OCI-LY1 (cell line): ENCODE results near the gene ZSWIM1.

ENCODE experiments used
- H2AFZ ChIP-seq: fragments of 200-600 bp; sonication (generic), shearing (Covaris generic); 2 replicates; pipeline ENCODE4 v1.6.0; 2014; ENCODE audit warnings: antibody characterized with exemption, mild to moderate bottlenecking, low read length
- H3F3A ChIP-seq: fragments of 200-600 bp; sonication (generic), shearing (Covaris generic); 2 replicates; pipeline ENCODE4 v1.6.0; 2014; ENCODE audit warnings: mild to moderate bottlenecking, antibody characterized with exemption, low read length, moderate library complexity; ENCODE audit not compliant: insufficient read depth
- H3K27ac ChIP-seq: fragments of 200-600 bp; sonication (generic); 2 replicates; pipeline ENCODE4 v1.5.1; 2014; ENCODE audit warnings: low read length, mixed run types, mild to moderate bottlenecking, low read depth; ENCODE audit not compliant: poor library complexity, severe bottlenecking
- H3K27me3 ChIP-seq: fragments of 200-600 bp; sonication (generic); 2 replicates; pipeline ENCODE4 v1.6.0; 2014; ENCODE audit warnings: antibody characterized with exemption, mild to moderate bottlenecking, low read length, moderate library complexity; ENCODE audit not compliant: insufficient read depth
- H3K36me3 ChIP-seq: fragments of 200-600 bp; sonication (generic); 2 replicates; pipeline ENCODE4 v1.6.1; 2014; ENCODE audit warnings: mild to moderate bottlenecking, antibody characterized with exemption, low read length, moderate library complexity, mixed read lengths; ENCODE audit not compliant: insufficient read depth
- H3K4me1 ChIP-seq: fragments of 200-600 bp; sonication (generic); 2 replicates; pipeline ENCODE4 v1.5.1; 2014; ENCODE audit warnings: mild to moderate bottlenecking, low read length, moderate library complexity; ENCODE audit not compliant: insufficient read depth, severe bottlenecking
- H3K4me2 ChIP-seq: fragments of 200-600 bp; sonication (generic), shearing (Covaris generic); 2 replicates; pipeline ENCODE4 v1.6.1; 2014; ENCODE audit warnings: low read length
- H3K4me3 ChIP-seq: fragments of 200-600 bp; sonication (generic); 2 replicates; pipeline ENCODE4 v1.5.1; 2014; ENCODE audit warnings: low read length, low read depth, mild to moderate bottlenecking, mixed read lengths; ENCODE audit not compliant: poor library complexity, severe bottlenecking
- H3K79me2 ChIP-seq: fragments of 200-600 bp; shearing (Covaris generic); 2 replicates; pipeline ENCODE4 v1.6.1; 2016; ENCODE audit warnings: mixed run types, low read length, mixed read lengths; ENCODE audit not compliant: insufficient read depth
- H3K9ac ChIP-seq: fragments of 200-600 bp; sonication (generic), shearing (Covaris generic); 2 replicates; pipeline ENCODE4 v1.6.1; 2014; ENCODE audit warnings: mild to moderate bottlenecking, low read length, mixed read lengths
- H3K9me2 ChIP-seq: fragments of 200-600 bp; sonication (generic), shearing (Covaris generic); 2 replicates; pipeline ENCODE4 v1.6.1; 2014; ENCODE audit warnings: low read depth, mild to moderate bottlenecking, low read length, mixed read lengths
- H3K9me3 ChIP-seq: fragments of 200-600 bp; shearing (Covaris generic); 2 replicates; pipeline ENCODE4 v1.6.1; 2014; ENCODE audit warnings: low read length, mixed read lengths
- H4K20me1 ChIP-seq: fragments of 200-600 bp; sonication (generic), shearing (Covaris generic); 2 replicates; pipeline ENCODE4 v1.6.0; 2016; ENCODE audit warnings: mild to moderate bottlenecking, low read length; ENCODE audit not compliant: insufficient read depth
- CTCF ChIP-seq: fragments of 200-600 bp; sonication (generic), shearing (Covaris generic); IDR thresholded peaks from 2 replicates; pipeline ENCODE4 v1.5.1; 2017; ENCODE audit warnings: mild to moderate bottlenecking, antibody characterized with exemption, low read length, moderate library complexity, mixed read lengths
- EZH2 ChIP-seq: fragments of 200-600 bp; sonication (generic), shearing (Covaris generic); IDR thresholded peaks from 2 replicates; pipeline ENCODE4 v1.8.0; 2017; ENCODE audit warnings: borderline replicate concordance, mixed run types, mild to moderate bottlenecking, antibody characterized with exemption, low read length, moderate library complexity, mixed read lengths

Gene ZSWIM1

GRCh38 chr20:45918779-45919537, 37.9 kb downstream of the ZSWIM1 start:
- no peaks in the 10 kb centered on the region for H3K9me2 ChIP-seq
- no peaks in the 10 kb centered on the region for H3K4me1 ChIP-seq
- no peak overlapping the region for H3K4me3 ChIP-seq
- H3K27me3 ChIP-seq = peaks cover 10% of the 10 kb centered on the region; the same call in 1 of the 2 replicates
- H3F3A ChIP-seq = no peaks in the 10 kb centered on the region
- no peak overlapping the region for H3K27ac ChIP-seq
- H3K36me3 ChIP-seq = no peaks in the 10 kb centered on the region
- no peaks in the 10 kb centered on the region for H4K20me1 ChIP-seq
- H3K9me3 ChIP-seq = no peaks in the 10 kb centered on the region
- TF ChIP-seq EZH2 (no peak), CTCF (no peak)
- no peak overlapping the region for H3K9ac ChIP-seq
- H3K79me2 ChIP-seq = no peaks in the 10 kb centered on the region
- H3K4me2 ChIP-seq = no peak overlapping the region
- H2AFZ ChIP-seq = no peak overlapping the region

DNA sequence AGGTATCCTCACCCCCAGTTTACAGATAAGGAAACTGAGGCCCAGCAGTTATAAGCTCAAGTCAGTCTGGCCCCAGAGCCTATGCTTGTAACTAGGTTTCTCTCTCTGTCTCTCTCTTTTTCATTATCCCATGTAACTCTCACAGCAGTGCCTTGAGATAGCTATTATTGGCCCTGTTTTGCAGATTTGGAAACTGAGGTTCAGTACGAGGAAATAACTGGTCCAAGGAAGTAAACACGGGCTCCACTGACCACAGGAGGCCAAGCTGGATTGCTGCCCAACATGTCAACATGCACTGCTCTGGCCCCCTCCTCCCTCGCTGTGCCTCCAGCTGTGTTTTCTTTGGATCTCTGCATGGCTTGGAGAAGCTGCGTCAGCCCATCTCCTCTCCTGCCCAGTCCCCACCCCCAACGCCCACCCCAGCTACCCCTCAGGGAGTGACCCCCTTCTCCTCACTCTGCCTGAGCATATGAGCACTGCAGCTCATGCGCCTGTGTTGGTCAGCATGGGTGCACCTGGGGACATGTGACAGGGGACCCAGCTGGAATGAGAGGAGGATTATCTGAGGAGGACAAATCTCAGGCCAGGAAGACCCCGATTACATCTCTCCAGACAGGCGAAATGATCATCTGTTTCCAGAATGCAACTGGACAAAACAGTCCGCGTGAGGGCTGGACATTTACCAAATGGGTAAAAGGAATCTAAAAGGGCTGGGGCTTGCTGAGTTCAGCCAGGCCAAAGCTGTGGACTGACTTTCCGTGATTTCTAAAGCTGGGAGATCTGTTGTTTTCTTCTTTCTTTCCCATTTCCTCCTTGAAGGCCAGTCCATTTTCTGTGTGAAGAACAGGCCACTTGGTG, 38.7 kb downstream of the ZSWIM1 start:
- TF ChIP-seq EZH2 (no peak), CTCF (no peak)
- H4K20me1 ChIP-seq = no peaks in the 10 kb centered on the region
- no peak overlapping the region for H2AFZ ChIP-seq
- H3K9ac ChIP-seq = no peak overlapping the region
- H3K4me3 ChIP-seq = no peak overlapping the region
- no peaks in the 10 kb centered on the region for H3F3A ChIP-seq
- no peaks in the 10 kb centered on the region for H3K79me2 ChIP-seq
- H3K27ac ChIP-seq = no peak overlapping the region
- H3K4me1 ChIP-seq = no peaks in the 10 kb centered on the region
- H3K36me3 ChIP-seq = no peaks in the 10 kb centered on the region
- peaks cover 10% of the 10 kb centered on the region; the same call in 1 of the 2 replicates for H3K27me3 ChIP-seq
- no peaks in the 10 kb centered on the region for H3K9me3 ChIP-seq
- H3K4me2 ChIP-seq = no peak overlapping the region
- no peaks in the 10 kb centered on the region for H3K9me2 ChIP-seq

DNA sequence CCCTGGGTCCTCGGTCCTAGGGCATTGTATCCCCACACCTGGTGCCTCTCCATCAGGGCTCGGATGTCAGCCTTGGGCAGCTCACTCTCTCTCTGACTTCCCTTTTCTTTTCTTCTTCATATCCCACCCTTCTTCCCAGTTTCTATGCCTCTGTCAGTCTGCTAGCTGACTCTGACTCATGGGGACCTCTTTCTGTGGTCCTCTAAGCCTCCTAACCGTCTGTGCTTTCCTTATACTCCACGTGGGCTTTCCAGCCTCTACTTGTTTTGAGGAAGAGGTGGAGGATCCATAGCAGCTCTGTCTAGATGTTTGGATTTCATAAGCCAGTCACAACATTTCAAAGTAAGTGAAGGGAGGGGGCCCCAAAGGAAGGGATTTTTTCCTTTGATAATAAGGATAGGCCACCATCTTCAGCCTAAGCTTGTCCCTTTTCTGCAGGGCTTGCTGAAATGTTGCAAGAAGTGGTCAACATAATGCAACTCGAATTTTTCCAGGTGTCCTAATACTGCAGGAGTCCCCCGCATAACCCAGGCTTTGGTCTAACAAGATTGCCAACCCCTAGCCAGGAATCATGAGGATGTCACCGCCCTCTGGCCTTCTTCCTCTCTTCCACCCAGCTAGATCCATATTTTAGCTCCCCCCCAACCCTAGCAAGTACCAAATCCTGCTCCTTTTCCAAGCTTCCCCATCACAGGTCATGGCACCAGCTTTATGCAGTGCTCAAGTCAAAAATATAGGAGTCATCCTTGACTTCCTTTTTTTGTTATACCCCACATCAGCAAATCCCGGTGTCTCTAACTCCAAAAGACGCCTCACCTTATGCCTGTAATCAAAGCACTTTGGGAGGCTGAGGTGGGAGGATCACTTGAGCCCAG, 39.7 kb downstream of the ZSWIM1 start:
- Histone ChIP-seq H3F3A (no peaks in the 10 kb centered on the region), H3K9me3 (no peaks in the 10 kb centered on the region), H3K4me1 (no peaks in the 10 kb centered on the region), H3K79me2 (no peaks in the 10 kb centered on the region), H3K9ac (no peak overlapping the region), H3K4me2 (no peak overlapping the region), H3K4me3 (no peak overlapping the region), H3K36me3 (no peaks in the 10 kb centered on the region), H3K9me2 (no peaks in the 10 kb centered on the region), H2AFZ (no peak overlapping the region), H3K27me3 (peaks cover 10% of the 10 kb centered on the region; the same call in 1 of the 2 replicates), H4K20me1 (no peaks in the 10 kb centered on the region), H3K27ac (no peak overlapping the region)
- TF ChIP-seq EZH2 (no peak), CTCF (no peak)
